ENCODE data around the gene ABCC3. TPM values are rescaled to one million over a fixed set of nuclear protein-coding genes. Genes with fewer than 3 reads are reported as not detected.
"Not testable (repeated sequence)": the region's sequence is repeated elsewhere in the genome, so short reads cannot be mapped to it uniquely, and the experiment has no call there.

Gene ABCC3
- total and polyA plus RNA-seq, 2 of the 8 experiments (the other 6 are each of a cell fraction or from before 2014, with no cell fraction given): 0.35 to 0.37 TPM

GRCh38 chr17:50708050-50709000, 73.6 kb downstream of the ABCC3 start (continued):
- no peak for TF ChIP-seq GABPA (IDR thresholded peaks at IDR 0.05; ENCODE audit: borderline replicate concordance, insufficient read depth, low read length)
- no peak for TF ChIP-seq HDAC6 (IDR thresholded peaks at IDR 0.05; ENCODE audit: low read depth, low read length)
- TF ChIP-seq CTBP2 (IDR thresholded peaks at IDR 0.05; ENCODE audit: borderline replicate concordance, insufficient read depth, insufficient read length, low read length): no peak
- no peak for TF ChIP-seq E2F6 (IDR thresholded peaks at IDR 0.05)
- no peak for TF ChIP-seq JUND (IDR thresholded peaks at IDR 0.05; ENCODE audit: low read length)
- no peak for TF ChIP-seq NANOG (IDR thresholded peaks at IDR 0.05; ENCODE audit: insufficient read depth, low read depth, low read length, poor library complexity, severe bottlenecking)
- TF ChIP-seq BRCA1 (IDR thresholded peaks at IDR 0.05; ENCODE audit: low read depth, low read length): no peak
- no peak for TF ChIP-seq SIN3A (conservative IDR thresholded peaks at IDR 0.05 in 1 of 2, IDR thresholded peaks at IDR 0.05 in 1 of 2; ENCODE audit: low read depth in 1 of 2, low read length in 2 of 2)

GRCh38 chr17:50709053-50709452, 74.4 kb downstream of the ABCC3 start:
- WGBS, 2 experiments (ENCODE audit: extremely low coverage in 1 of 2, insufficient coverage in 1 of 2, insufficient read length in 1 of 2, insufficient replicate concordance in 2 of 2, low coverage in 1 of 2, low lambda C conversion rate in 2 of 2, missing lambda C conversion rate in 1 of 2): 86% methylated on average over 4 of the region's 4 CpGs; no CpG with 5 or more reads in 1 of the 2 experiments
- ChIA-PET CTCF (ENCODE audit: partially characterized antibody) (interaction anchor here (0.6 to 1.0 kb wide), 2 partner anchors 11 to 84 kb away, joined by 3 read pairs; no protein-coding TSS in a partner anchor), POLR2A (ENCODE audit: partially characterized antibody) (interaction anchor here (1.3 to 5.9 kb wide), 3 partner anchors 10 to 81 kb away, joined by 3 to 34 read pairs (median 5); partner anchors contain the start of gene LUC7L3)

More at GRCh38 chr17:50709053-50709452, 74.4 kb downstream of the ABCC3 start:
- not testable (repeated sequence) for H3K56ac ChIP-seq (replicated peaks; ENCODE audit: insufficient read length, low read depth, low read length); H3K27me3 ChIP-seq (replicated peaks in 1 of 4; ENCODE audit: control insufficient read depth in 3 of 4, extremely low read depth in 1 of 4, insufficient read depth in 3 of 4, low read length in 3 of 4); H3K9ac ChIP-seq (replicated peaks in 1 of 4; ENCODE audit: extremely low read depth in 1 of 4, low read depth in 3 of 4, low read length in 3 of 4); H3K18ac ChIP-seq (ENCODE audit: extremely low read depth, low read length); H4K5ac ChIP-seq (ENCODE audit: insufficient read length, low read depth, low read length); H3K4me1 ChIP-seq (replicated peaks in 1 of 4; ENCODE audit: control insufficient read depth in 3 of 4, insufficient read depth in 4 of 4, low read length in 3 of 4); DNase-seq (ENCODE audit: low read depth in 1 of 2, low spot score in 2 of 2); H3K27ac ChIP-seq (ENCODE audit: low read depth, low read length); H4K20me1 ChIP-seq (replicated peaks in 1 of 2; ENCODE audit: control insufficient read depth in 1 of 2, insufficient read depth in 2 of 2, low read length in 2 of 2); H3K23me2 ChIP-seq (ENCODE audit: low read depth, low read length); H2BK120ac ChIP-seq (replicated peaks; ENCODE audit: low read depth, low read length); H3K23ac ChIP-seq (ENCODE audit: insufficient read length); H4K8ac ChIP-seq (ENCODE audit: extremely low read depth, insufficient read depth, low read length); H2BK15ac ChIP-seq (ENCODE audit: low read length); H3K4me3 ChIP-seq (ENCODE audit: extremely low read depth in 1 of 4, insufficient read depth in 2 of 4, low read depth in 3 of 4, low read length in 4 of 4); H3K36me3 ChIP-seq (ENCODE audit: control insufficient read depth in 2 of 4, insufficient read depth in 4 of 4, low read length in 3 of 4); H3K79me1 ChIP-seq (ENCODE audit: low read depth, low read length); H3K14ac ChIP-seq (ENCODE audit: insufficient read length); FAIRE-seq; H2BK12ac ChIP-seq (ENCODE audit: low read depth, low read length); H2AK5ac ChIP-seq (ENCODE audit: low read depth, low read length); H3K4me2 ChIP-seq (ENCODE audit: insufficient read depth in 1 of 2, low read depth in 2 of 2, low read length in 2 of 2); H4K91ac ChIP-seq (replicated peaks; ENCODE audit: insufficient read length, low read length); H2BK5ac ChIP-seq (ENCODE audit: low read depth, low read length); H3K9me3 ChIP-seq (ENCODE audit: insufficient read depth in 2 of 2, low read depth in 1 of 2, low read length in 1 of 2); H3K4ac ChIP-seq (replicated peaks; ENCODE audit: insufficient read length, low read depth, low read length)
- H3K79me2 ChIP-seq (ENCODE audit: control insufficient read depth in 1 of 2, insufficient read depth in 2 of 2, low read length in 2 of 2): peaks cover 0 to 19% of the 10 kb centered on the region in 2 experiments; a peak in 3 of 4 replicates
- H2AFZ ChIP-seq (ENCODE audit: low read length): peak overlapping the region; percentile 95
- H2BK20ac ChIP-seq (ENCODE audit: low read length): 0 out of 2 replicates have a peak overlapping the region, but pooled peaks have one; percentile 55

Data from H1 (cell line).